MM.1S (cell line): ENCODE measurements around the gene BDNF.
"Not testable (repeated sequence)": the region's sequence is repeated elsewhere in the genome, so short reads cannot be mapped to it uniquely, and the experiment has no call there.

Source experiments
- DNase-seq: peaks from one replicate; pipeline ENCODE4 v3.0.0-alpha.2; 2015
- H2AFZ ChIP-seq: fragments of 300-600 bp; sonication (generic); 2 replicates; pipeline ENCODE4 v1.6.0; 2016; ENCODE audit warnings: antibody characterized with exemption, low read length
- H3F3A ChIP-seq: fragments of 300-600 bp; sonication (generic); 2 replicates; pipeline ENCODE4 v1.6.1; 2016; ENCODE audit warnings: mild to moderate bottlenecking, antibody characterized with exemption, low read length, moderate library complexity, mixed read lengths; ENCODE audit not compliant: insufficient read depth
- H3K27ac ChIP-seq: fragments of 300-600 bp; sonication (generic); 2 replicates; pipeline ENCODE4 v1.5.1; 2016; ENCODE audit warnings: mild to moderate bottlenecking, low read length
- H3K27me3 ChIP-seq: fragments of 300-600 bp; sonication (generic); replicated peaks from 2 replicates; pipeline ENCODE4 v1.6.0; 2016; ENCODE audit warnings: low read length; ENCODE audit not compliant: insufficient read depth
- H3K36me3 ChIP-seq: fragments of 300-600 bp; sonication (generic); replicated peaks from 2 replicates; pipeline ENCODE4 v1.6.1; 2016; ENCODE audit warnings: mild to moderate bottlenecking, low read length, mixed read lengths; ENCODE audit not compliant: insufficient read depth
- H3K4me1 ChIP-seq: fragments of 300-600 bp; sonication (generic); 2 replicates; pipeline ENCODE4 v1.6.1; 2016; ENCODE audit warnings: low read length, mixed read lengths
- H3K4me2 ChIP-seq: fragments of 300-600 bp; sonication (generic); 2 replicates; pipeline ENCODE4 v1.6.0; 2016; ENCODE audit warnings: low read depth, low read length
- H3K4me3 ChIP-seq: fragments of 300-600 bp; sonication (generic); 2 replicates; pipeline ENCODE4 v1.5.1; 2016; ENCODE audit warnings: low read length, mixed read lengths
- H3K79me2 ChIP-seq: fragments of 300-600 bp; sonication (generic); 2 replicates; pipeline ENCODE4 v1.6.1; 2016; ENCODE audit warnings: mixed run types, low read length, mixed read lengths
- H3K9ac ChIP-seq: fragments of 300-600 bp; sonication (generic); 2 replicates; pipeline ENCODE4 v1.6.1; 2016; ENCODE audit warnings: low read length, mixed read lengths
- H3K9me2 ChIP-seq: fragments of 300-600 bp; sonication (generic); replicated peaks from 2 replicates; pipeline ENCODE4 v1.6.1; 2016; ENCODE audit warnings: mild to moderate bottlenecking, low read length, mixed read lengths; ENCODE audit not compliant: insufficient read depth
- H3K9me3 ChIP-seq: fragments of 300-600 bp; sonication (generic); replicated peaks from 2 replicates; pipeline ENCODE4 v1.6.1; 2016; ENCODE audit warnings: mild to moderate bottlenecking, low read length, mixed read lengths; ENCODE audit not compliant: insufficient read depth
- H4K20me1 ChIP-seq: fragments of 300-600 bp; sonication (generic); 2 replicates; pipeline ENCODE4 v1.6.1; 2016; ENCODE audit warnings: mild to moderate bottlenecking, low read length, moderate library complexity, mixed read lengths; ENCODE audit not compliant: insufficient read depth
- EZH2 ChIP-seq: fragments of 300-600 bp; sonication (generic); optimal IDR thresholded peaks from 2 replicates; pipeline ENCODE3; 2017; ENCODE audit warnings: low read depth, mild to moderate bottlenecking, antibody characterized with exemption, low read length, mixed read lengths
- EZH2phosphoT487 ChIP-seq: fragments of 300-600 bp; sonication (generic); IDR thresholded peaks from 2 replicates; pipeline ENCODE4 v1.6.1; 2018; ENCODE audit warnings: antibody characterized with exemption, low read length
- TF ChIP-seq, protein P1 (sequence below): fragments of 300-600 bp; sonication (generic); IDR thresholded peaks from 2 replicates; pipeline ENCODE4 v1.5.1; 2016; ENCODE audit warnings: antibody characterized with exemption, low read length, mixed read lengths

Gene BDNF

DNA sequence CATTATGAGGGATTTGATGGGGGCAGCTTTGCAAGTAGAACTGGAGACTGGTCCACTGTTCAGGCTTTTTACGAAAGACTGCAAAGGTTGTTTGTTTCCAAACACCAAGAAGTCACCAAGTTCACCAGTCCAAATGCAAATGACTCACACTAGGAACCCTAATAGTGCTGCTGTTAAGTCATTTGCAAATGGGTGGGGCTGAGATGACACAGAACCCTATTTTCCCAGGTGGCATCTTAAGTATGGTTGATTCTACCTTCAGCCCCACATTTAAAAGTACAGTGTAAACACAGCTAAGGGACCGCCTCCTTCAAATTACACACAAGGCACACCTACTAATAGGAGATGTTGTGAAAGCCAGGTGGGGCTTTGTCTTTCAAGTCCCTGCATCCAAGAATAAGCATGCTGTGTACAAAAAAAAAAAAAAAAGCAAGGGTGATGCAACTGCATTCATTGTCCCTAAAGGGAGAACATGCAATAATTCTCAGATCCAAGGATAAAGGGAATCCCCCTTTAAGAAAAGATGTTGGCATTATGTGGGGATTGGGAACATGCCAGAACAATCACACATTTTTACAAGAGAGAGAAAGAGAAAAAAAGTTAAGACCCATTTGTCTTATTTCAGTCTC is 27.3 kb downstream of the BDNF start:
- H3K27me3 ChIP-seq, result no peaks in the 10 kb centered on the region
- no peak overlapping the region for H3K27ac ChIP-seq
- H4K20me1 ChIP-seq, result no peaks in the 10 kb centered on the region
- H3K36me3 ChIP-seq, result no peaks in the 10 kb centered on the region
- H3K4me2 ChIP-seq, result no peak overlapping the region
- H3K79me2 ChIP-seq, result no peaks in the 10 kb centered on the region
- no peaks in the 10 kb centered on the region for H3F3A ChIP-seq
- no peak overlapping the region for H3K4me3 ChIP-seq
- no peak for DNase-seq
- TF ChIP-seq EZH2 (no peak), EZH2phosphoT487 (no peak)
- TF ChIP-seq, protein P1, sequence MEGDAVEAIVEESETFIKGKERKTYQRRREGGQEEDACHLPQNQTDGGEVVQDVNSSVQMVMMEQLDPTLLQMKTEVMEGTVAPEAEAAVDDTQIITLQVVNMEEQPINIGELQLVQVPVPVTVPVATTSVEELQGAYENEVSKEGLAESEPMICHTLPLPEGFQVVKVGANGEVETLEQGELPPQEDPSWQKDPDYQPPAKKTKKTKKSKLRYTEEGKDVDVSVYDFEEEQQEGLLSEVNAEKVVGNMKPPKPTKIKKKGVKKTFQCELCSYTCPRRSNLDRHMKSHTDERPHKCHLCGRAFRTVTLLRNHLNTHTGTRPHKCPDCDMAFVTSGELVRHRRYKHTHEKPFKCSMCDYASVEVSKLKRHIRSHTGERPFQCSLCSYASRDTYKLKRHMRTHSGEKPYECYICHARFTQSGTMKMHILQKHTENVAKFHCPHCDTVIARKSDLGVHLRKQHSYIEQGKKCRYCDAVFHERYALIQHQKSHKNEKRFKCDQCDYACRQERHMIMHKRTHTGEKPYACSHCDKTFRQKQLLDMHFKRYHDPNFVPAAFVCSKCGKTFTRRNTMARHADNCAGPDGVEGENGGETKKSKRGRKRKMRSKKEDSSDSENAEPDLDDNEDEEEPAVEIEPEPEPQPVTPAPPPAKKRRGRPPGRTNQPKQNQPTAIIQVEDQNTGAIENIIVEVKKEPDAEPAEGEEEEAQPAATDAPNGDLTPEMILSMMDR, result no peak
- no peaks in the 10 kb centered on the region for H3K4me1 ChIP-seq
- no peaks in the 10 kb centered on the region for H3K9me3 ChIP-seq
- no peaks in the 10 kb centered on the region for H3K9me2 ChIP-seq
- H3K9ac ChIP-seq, result no peak overlapping the region
- H2AFZ ChIP-seq, result no peak overlapping the region

DNA sequence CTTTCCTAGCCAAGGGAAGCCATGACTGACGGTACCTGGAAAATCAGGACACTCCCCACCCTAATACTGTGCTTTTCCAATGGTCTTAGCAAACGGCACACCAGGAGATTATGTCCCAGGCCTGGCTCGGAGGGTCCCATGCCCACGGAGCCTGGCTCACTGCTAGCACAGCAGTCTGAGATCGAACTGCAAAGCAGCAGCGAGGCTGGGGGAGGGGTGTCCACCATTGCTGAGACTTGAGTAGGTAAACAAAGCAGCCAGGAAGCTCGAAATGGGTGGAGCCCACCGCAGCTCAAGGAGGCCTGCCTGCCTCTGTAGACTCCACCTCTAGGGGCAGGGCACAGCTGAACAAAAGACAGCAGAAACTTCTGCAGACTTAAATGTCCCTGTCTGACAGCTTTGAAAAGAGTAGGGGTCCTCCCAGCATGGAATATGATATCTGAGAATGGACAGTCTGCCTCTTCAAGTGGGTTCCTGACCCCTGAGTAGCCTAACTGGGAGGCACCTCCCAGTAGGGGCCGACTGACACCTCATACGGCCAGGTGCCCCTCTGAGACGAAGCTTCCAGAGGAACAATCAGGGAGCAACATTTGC is 34.6 kb downstream of the BDNF start:
- H3K4me3 ChIP-seq, H3K4me1 ChIP-seq, H2AFZ ChIP-seq, DNase-seq, H3K9me2 ChIP-seq, H3K4me2 ChIP-seq, H3K79me2 ChIP-seq, H3K9ac ChIP-seq, H4K20me1 ChIP-seq, H3K27ac ChIP-seq, H3K36me3 ChIP-seq, H3K9me3 ChIP-seq, H3F3A ChIP-seq, H3K27me3 ChIP-seq: not testable (repeated sequence)

DNA sequence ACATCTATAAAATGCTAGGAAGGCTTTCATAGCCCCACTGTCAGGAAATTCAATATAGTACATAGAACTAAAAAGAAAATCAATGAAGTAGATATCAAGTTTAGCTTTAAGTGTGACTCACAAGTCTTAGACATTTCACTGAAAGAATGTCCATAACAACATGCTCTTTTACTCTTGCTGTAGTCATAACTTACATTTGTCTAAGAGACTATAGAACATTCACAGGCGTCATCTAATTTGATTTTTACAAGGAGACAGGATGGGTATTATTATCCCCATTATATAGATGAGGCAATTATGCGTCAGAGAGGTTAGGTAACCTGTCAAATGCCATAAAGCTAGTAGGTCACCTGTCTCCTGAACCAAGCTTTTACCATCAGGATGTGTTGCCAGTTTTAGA is 36.9 kb downstream of the BDNF start:
- DNase-seq, result no peak
- Histone ChIP-seq H3K4me3 (no peak overlapping the region), H3K27ac (no peak overlapping the region), H3K9ac (no peak overlapping the region), H3K9me2 (no peaks in the 10 kb centered on the region), H4K20me1 (no peaks in the 10 kb centered on the region), H3K27me3 (no peaks in the 10 kb centered on the region), H3K4me2 (no peak overlapping the region), H3F3A (no peaks in the 10 kb centered on the region), H3K36me3 (no peaks in the 10 kb centered on the region), H3K79me2 (no peaks in the 10 kb centered on the region), H3K9me3 (no peaks in the 10 kb centered on the region), H2AFZ (no peak overlapping the region), H3K4me1 (no peaks in the 10 kb centered on the region)
- TF ChIP-seq, protein P1, result no peak
- TF ChIP-seq EZH2phosphoT487 (no peak), EZH2 (no peak)

DNA sequence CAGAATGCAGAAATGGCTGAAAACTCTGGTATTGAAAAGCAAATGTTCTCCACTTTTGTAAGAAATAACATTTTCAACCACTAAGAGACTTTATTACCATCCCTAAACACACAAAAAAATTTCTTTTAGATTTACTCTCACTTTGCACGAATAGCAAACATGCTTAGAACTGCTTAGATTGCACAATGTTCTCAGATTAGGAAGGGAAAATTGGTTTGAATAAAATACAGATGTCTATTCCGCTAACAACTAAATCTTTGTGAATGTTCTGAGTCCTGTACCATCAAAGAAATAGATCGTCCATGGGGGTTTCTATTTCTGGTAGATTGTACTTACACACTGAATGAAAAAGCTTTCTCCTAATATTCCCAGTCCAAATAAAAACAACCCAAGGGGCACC is 40.1 kb downstream of the BDNF start:
- no peaks in the 10 kb centered on the region for H3K9me3 ChIP-seq
- no peaks in the 10 kb centered on the region for H3K79me2 ChIP-seq
- no peaks in the 10 kb centered on the region for H3K27me3 ChIP-seq
- H3K9ac ChIP-seq, result no peak overlapping the region
- no peak for TF ChIP-seq EZH2
- TF ChIP-seq, protein P1, result no peak
- TF ChIP-seq EZH2phosphoT487, result no peak
- no peaks in the 10 kb centered on the region for H3K9me2 ChIP-seq
- H3K4me1 ChIP-seq, result no peaks in the 10 kb centered on the region
- H4K20me1 ChIP-seq, result no peaks in the 10 kb centered on the region
- no peak overlapping the region for H3K4me2 ChIP-seq
- DNase-seq, result no peak
- H2AFZ ChIP-seq, result no peak overlapping the region
- H3K36me3 ChIP-seq, result no peaks in the 10 kb centered on the region
- no peak overlapping the region for H3K4me3 ChIP-seq
- H3F3A ChIP-seq, result no peaks in the 10 kb centered on the region
- H3K27ac ChIP-seq, result no peak overlapping the region
